Measurements from ENCODE around the gene CYP39A1. TPM values are rescaled to one million over a fixed set of nuclear protein-coding genes. Genes with fewer than 3 reads are reported as not detected.

Gene CYP39A1
- total and polyA plus RNA-seq, 4 donors: 2.2 to 10.8 (median 5.5) TPM

DNA sequence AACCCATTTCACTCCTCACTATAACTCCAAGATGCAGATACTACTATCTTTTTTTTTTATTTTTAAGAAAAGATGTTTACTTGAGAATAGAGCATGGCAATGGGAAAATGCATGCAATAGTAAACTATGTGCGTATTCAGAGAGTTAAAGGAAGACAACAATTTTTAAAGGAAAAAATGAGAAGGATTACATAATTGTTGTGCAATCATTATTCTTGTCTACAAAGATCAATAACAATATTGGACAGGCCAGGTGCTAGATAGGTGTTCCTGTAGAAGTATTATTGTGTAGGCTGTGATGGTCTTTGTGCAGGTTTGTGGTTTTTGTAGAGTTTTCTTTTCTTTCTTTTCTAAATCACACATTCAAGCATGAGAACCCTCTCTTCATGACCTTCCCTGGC lies 20.6 kb downstream of the CYP39A1 start:
- no peaks in the 10 kb centered on the region for H3K27me3 ChIP-seq (ENCODE audit: control insufficient read depth, insufficient read depth, low read length)
- no CpG with 5 or more reads among the region's 1 CpG for WGBS (ENCODE audit: insufficient coverage)
- H3K36me3 ChIP-seq (ENCODE audit: control insufficient read depth, insufficient read depth, low read length): no peaks in the 10 kb centered on the region
- H3K4me1 ChIP-seq (ENCODE audit: control insufficient read depth, insufficient read depth, low read length): no peaks in the 10 kb centered on the region
- H3K4me3 ChIP-seq (ENCODE audit: low read depth, low read length): no peak overlapping the region
- H3K27ac ChIP-seq (ENCODE audit: low read depth, low read length): no peak overlapping the region
- H3K9me3 ChIP-seq (ENCODE audit: control insufficient read depth, insufficient read depth, low read length): no peaks in the 10 kb centered on the region
- DNase-seq (ENCODE audit: low read depth in 4 of 6, low spot score in 6 of 6): no peak

DNA sequence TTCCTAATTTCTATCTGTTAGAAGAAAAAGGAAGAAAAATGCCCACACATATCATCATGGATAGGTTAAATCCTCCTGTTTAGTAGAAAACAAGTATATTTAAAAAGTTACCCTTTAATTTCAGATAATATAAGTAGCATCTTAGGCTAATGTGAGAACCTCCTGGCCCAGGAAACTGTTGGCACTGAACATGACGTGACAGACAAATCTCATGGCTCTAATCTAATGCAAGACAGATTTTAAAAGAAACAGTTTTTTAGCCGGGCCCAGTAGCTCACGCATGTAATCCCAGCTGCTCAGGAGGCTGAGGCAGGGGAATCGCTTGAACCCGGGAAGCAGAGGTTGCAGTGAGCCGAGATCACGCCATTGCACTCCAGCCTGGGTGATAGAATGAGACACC lies 22.9 kb downstream of the CYP39A1 start:
- no peak overlapping the region for H3K4me3 ChIP-seq (ENCODE audit: low read depth, low read length)
- H3K36me3 ChIP-seq (ENCODE audit: control insufficient read depth, insufficient read depth, low read length): no peaks in the 10 kb centered on the region
- DNase-seq (ENCODE audit: low read depth in 4 of 6, low spot score in 6 of 6): peak in 1 of 6 donors; percentile 36
- WGBS (ENCODE audit: insufficient coverage): 92% methylated on average over 6 of the region's 7 CpGs
- H3K4me1 ChIP-seq (ENCODE audit: control insufficient read depth, insufficient read depth, low read length): no peaks in the 10 kb centered on the region
- H3K9me3 ChIP-seq (ENCODE audit: control insufficient read depth, insufficient read depth, low read length): no peaks in the 10 kb centered on the region
- no peaks in the 10 kb centered on the region for H3K27me3 ChIP-seq (ENCODE audit: control insufficient read depth, insufficient read depth, low read length)
- no peak overlapping the region for H3K27ac ChIP-seq (ENCODE audit: low read depth, low read length)

GRCh38 chr6:46628976-46629375 lies 23.6 kb downstream of the CYP39A1 start:
- peak in 1 of 6 donors; percentile 14 for DNase-seq (ENCODE audit: low read depth in 4 of 6, low spot score in 6 of 6)
- Histone ChIP-seq H3K36me3 (ENCODE audit: control insufficient read depth, insufficient read depth, low read length) (no peaks in the 10 kb centered on the region), H3K9me3 (ENCODE audit: control insufficient read depth, insufficient read depth, low read length) (no peaks in the 10 kb centered on the region), H3K4me3 (ENCODE audit: low read depth, low read length) (no peak overlapping the region), H3K4me1 (ENCODE audit: control insufficient read depth, insufficient read depth, low read length) (no peaks in the 10 kb centered on the region), H3K27me3 (ENCODE audit: control insufficient read depth, insufficient read depth, low read length) (no peaks in the 10 kb centered on the region), H3K27ac (ENCODE audit: low read depth, low read length) (no peak overlapping the region)
- no CpG with 5 or more reads among the region's 3 CpGs for WGBS (ENCODE audit: insufficient coverage)

DNA sequence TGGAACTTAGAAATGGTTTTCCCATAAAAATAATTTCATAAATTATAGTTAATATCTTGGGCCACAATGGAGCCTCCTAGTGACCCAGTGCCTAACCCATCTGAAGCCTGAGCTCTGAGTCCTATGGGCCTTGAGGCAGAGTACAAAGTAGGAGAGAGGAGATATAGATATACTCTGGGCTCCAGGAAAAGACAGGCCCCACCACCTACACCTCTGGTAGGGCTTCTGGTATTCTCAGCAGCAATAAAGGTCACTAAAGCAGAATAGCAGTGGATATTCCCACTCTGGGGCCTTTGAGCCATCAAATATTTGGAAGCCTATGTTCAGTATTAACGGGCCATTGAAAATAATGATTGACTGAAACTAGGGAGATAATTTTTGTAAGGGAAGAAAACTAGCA lies 24.1 kb downstream of the CYP39A1 start:
- Histone ChIP-seq H3K9me3 (ENCODE audit: control insufficient read depth, insufficient read depth, low read length) (no peaks in the 10 kb centered on the region), H3K4me3 (ENCODE audit: low read depth, low read length) (no peak overlapping the region), H3K36me3 (ENCODE audit: control insufficient read depth, insufficient read depth, low read length) (no peaks in the 10 kb centered on the region), H3K27ac (ENCODE audit: low read depth, low read length) (no peak overlapping the region), H3K4me1 (ENCODE audit: control insufficient read depth, insufficient read depth, low read length) (no peaks in the 10 kb centered on the region), H3K27me3 (ENCODE audit: control insufficient read depth, insufficient read depth, low read length) (no peaks in the 10 kb centered on the region)
- no CpG with 5 or more reads among the region's 1 CpG for WGBS (ENCODE audit: insufficient coverage)
- no peak for DNase-seq (ENCODE audit: low read depth in 4 of 6, low spot score in 6 of 6)

DNA sequence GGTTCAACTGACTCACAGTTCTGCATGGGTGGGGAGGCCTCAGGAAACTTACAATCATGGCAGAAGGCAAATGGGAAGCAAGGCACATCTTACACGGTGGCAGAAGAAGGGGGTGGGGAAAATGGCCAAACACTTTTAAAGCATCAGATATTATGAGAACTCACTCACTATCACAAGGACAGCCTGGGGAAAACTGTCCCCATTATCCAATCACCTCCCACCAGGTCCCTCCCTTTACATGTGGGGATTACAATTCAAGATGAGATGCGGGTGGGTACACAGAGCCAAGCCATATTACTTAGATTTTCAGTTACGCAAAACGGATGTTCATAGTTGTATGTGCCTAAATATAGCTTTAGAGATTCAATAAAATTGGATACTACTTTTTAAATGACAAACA lies 25.6 kb downstream of the CYP39A1 start:
- no peaks in the 10 kb centered on the region for H3K4me1 ChIP-seq (ENCODE audit: control insufficient read depth, insufficient read depth, low read length)
- DNase-seq (ENCODE audit: low read depth in 4 of 6, low spot score in 6 of 6): no peak
- no CpG with 5 or more reads among the region's 4 CpGs for WGBS (ENCODE audit: insufficient coverage)
- H3K36me3 ChIP-seq (ENCODE audit: control insufficient read depth, insufficient read depth, low read length): no peaks in the 10 kb centered on the region
- no peaks in the 10 kb centered on the region for H3K9me3 ChIP-seq (ENCODE audit: control insufficient read depth, insufficient read depth, low read length)
- H3K27me3 ChIP-seq (ENCODE audit: control insufficient read depth, insufficient read depth, low read length): no peaks in the 10 kb centered on the region
- no peak overlapping the region for H3K4me3 ChIP-seq (ENCODE audit: low read depth, low read length)
- H3K27ac ChIP-seq (ENCODE audit: low read depth, low read length): no peak overlapping the region

GRCh38 chr6:46626228-46626909 lies 26.2 kb downstream of the CYP39A1 start:
- Histone ChIP-seq H3K27me3 (ENCODE audit: control insufficient read depth, insufficient read depth, low read length) (no peaks in the 10 kb centered on the region), H3K27ac (ENCODE audit: low read depth, low read length) (no peak overlapping the region), H3K9me3 (ENCODE audit: control insufficient read depth, insufficient read depth, low read length) (peaks cover 3% of the 10 kb centered on the region), H3K4me3 (ENCODE audit: low read depth, low read length) (no peak overlapping the region), H3K4me1 (ENCODE audit: control insufficient read depth, insufficient read depth, low read length) (no peaks in the 10 kb centered on the region), H3K36me3 (ENCODE audit: control insufficient read depth, insufficient read depth, low read length) (no peaks in the 10 kb centered on the region)
- WGBS (ENCODE audit: insufficient coverage): no CpG with 5 or more reads among the region's 3 CpGs
- peak in 4 of 6 donors; percentile 19 to 85 (median 52) for DNase-seq (ENCODE audit: low read depth in 4 of 6, low spot score in 6 of 6)

GRCh38 chr6:46618726-46619125 lies 33.9 kb downstream of the CYP39A1 start:
- 78% methylated on average over 1 of the region's 1 CpG for WGBS (ENCODE audit: insufficient coverage)
- H3K4me1 ChIP-seq (ENCODE audit: control insufficient read depth, insufficient read depth, low read length): no peaks in the 10 kb centered on the region
- H3K27ac ChIP-seq (ENCODE audit: low read depth, low read length): no peak overlapping the region
- H3K4me3 ChIP-seq (ENCODE audit: low read depth, low read length): no peak overlapping the region
- DNase-seq (ENCODE audit: low read depth in 4 of 6, low spot score in 6 of 6): no peak
- H3K9me3 ChIP-seq (ENCODE audit: control insufficient read depth, insufficient read depth, low read length): peaks cover 3% of the 10 kb centered on the region
- H3K36me3 ChIP-seq (ENCODE audit: control insufficient read depth, insufficient read depth, low read length): no peaks in the 10 kb centered on the region
- H3K27me3 ChIP-seq (ENCODE audit: control insufficient read depth, insufficient read depth, low read length): no peaks in the 10 kb centered on the region

GRCh38 chr6:46612645-46613044 lies 40.0 kb downstream of the CYP39A1 start:
- no peaks in the 10 kb centered on the region for H3K4me1 ChIP-seq (ENCODE audit: control insufficient read depth, insufficient read depth, low read length)
- no peaks in the 10 kb centered on the region for H3K27me3 ChIP-seq (ENCODE audit: control insufficient read depth, insufficient read depth, low read length)
- H3K36me3 ChIP-seq (ENCODE audit: control insufficient read depth, insufficient read depth, low read length): no peaks in the 10 kb centered on the region
- H3K4me3 ChIP-seq (ENCODE audit: low read depth, low read length): no peak overlapping the region
- no peak overlapping the region for H3K27ac ChIP-seq (ENCODE audit: low read depth, low read length)
- DNase-seq (ENCODE audit: low read depth in 4 of 6, low spot score in 6 of 6): peak in 2 of 6 donors; percentile 12 to 74
- H3K9me3 ChIP-seq (ENCODE audit: control insufficient read depth, insufficient read depth, low read length): no peaks in the 10 kb centered on the region
- 63% methylated on average over 1 of the region's 2 CpGs for WGBS (ENCODE audit: insufficient coverage)

DNA sequence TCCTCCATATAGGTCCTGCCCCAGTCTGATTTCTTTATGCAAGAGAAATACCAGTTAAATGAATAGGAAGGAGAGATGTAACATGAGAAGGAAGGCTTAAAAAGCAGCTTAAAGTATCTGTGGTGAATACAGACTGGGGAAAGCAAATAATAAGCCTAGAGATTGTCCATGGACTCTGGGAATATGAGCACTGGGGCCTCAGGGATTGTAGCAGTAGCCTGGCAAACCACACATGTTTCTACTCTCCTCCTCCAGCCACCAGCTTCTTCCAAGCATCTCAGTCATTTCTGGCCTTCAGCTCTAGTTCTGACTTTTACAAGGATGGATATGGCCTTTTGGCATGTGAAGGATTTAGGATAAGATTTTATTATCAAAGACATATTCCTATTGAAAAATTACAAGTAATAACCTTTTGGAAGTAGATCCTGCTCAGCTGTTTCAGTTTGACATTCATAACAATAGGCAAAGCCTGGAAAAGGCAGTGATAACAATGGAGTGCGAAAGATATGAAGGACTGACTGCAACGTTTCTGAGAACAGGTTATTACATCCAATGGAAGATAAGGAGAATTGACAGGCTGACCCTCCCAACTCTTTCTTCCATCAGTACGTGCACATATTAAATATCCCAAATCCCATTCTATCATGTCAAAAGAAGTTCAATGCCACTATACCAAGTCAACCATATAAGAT lies 41.6 kb downstream of the CYP39A1 start:
- no peak overlapping the region for H3K4me3 ChIP-seq (ENCODE audit: low read depth, low read length)
- WGBS (ENCODE audit: insufficient coverage): no CpG with 5 or more reads among the region's 3 CpGs
- DNase-seq (ENCODE audit: low read depth in 4 of 6, low spot score in 6 of 6): no peak
- H3K9me3 ChIP-seq (ENCODE audit: control insufficient read depth, insufficient read depth, low read length): no peaks in the 10 kb centered on the region
- no peak overlapping the region for H3K27ac ChIP-seq (ENCODE audit: low read depth, low read length)
- H3K36me3 ChIP-seq (ENCODE audit: control insufficient read depth, insufficient read depth, low read length): no peaks in the 10 kb centered on the region
- no peaks in the 10 kb centered on the region for H3K4me1 ChIP-seq (ENCODE audit: control insufficient read depth, insufficient read depth, low read length)
- H3K27me3 ChIP-seq (ENCODE audit: control insufficient read depth, insufficient read depth, low read length): no peaks in the 10 kb centered on the region

DNA sequence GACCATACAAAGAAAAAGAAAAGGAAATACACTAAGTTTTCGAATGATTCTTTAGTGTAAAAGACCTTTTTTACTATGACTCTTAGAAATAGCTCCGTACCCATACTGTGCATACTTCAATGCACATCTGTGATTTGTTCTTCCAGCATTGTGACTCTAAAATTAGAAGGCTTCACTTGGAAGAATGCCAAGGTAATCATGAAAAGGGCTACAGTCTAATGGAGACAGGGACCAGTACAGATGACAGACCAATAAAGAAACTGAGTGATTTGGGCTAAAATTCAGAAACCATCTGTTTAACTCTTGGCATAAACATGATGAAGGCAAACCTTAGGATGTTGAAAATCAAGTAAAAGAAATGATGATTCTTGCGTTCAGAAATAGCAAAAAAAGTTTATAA lies 46.3 kb downstream of the CYP39A1 start:
- Histone ChIP-seq H3K27me3 (ENCODE audit: control insufficient read depth, insufficient read depth, low read length) (no peaks in the 10 kb centered on the region), H3K36me3 (ENCODE audit: control insufficient read depth, insufficient read depth, low read length) (no peaks in the 10 kb centered on the region), H3K4me3 (ENCODE audit: low read depth, low read length) (no peak overlapping the region), H3K9me3 (ENCODE audit: control insufficient read depth, insufficient read depth, low read length) (no peaks in the 10 kb centered on the region), H3K4me1 (ENCODE audit: control insufficient read depth, insufficient read depth, low read length) (no peaks in the 10 kb centered on the region), H3K27ac (ENCODE audit: low read depth, low read length) (no peak overlapping the region)
- DNase-seq (ENCODE audit: low read depth in 4 of 6, low spot score in 6 of 6): peak in 4 of 6 donors; percentile 5 to 75 (median 24)
- no CpG with 5 or more reads among the region's 3 CpGs for WGBS (ENCODE audit: insufficient coverage)

Measured in spinal cord (tissue), 10 donors.